Erythroblast (primary cell): ENCODE results near the gene MAP3K20.

ENCODE experiments used
- GATA1 ChIP-seq: IDR thresholded peaks from 2 replicates; pipeline ENCODE4 v1.6.1; 2011; ENCODE audit warnings: low read depth, mild to moderate bottlenecking, control low read depth, low read length, moderate library complexity
- POLR2A ChIP-seq: IDR thresholded peaks from 2 replicates; pipeline ENCODE4 v1.6.1; 2011; ENCODE audit warnings: mild to moderate bottlenecking, low read length

- TF ChIP-seq POLR2A (no peak), GATA1 (no peak)
These were observed 128.7 kb downstream of the MAP3K20 start for GRCh38 chr2:173204316-173204715.
